Gastrocnemius medialis (tissue), 4 donors: ENCODE results near the gene EVX2. TPM values are rescaled to one million over a fixed set of nuclear protein-coding genes. Genes with fewer than 3 reads are reported as not detected.

Experiments
- ATAC-seq, 2 donors: fragments of 150-250 bp; one replicate each; pipeline ENCODE4 v1.9.1; 2016
- DNase-seq, 2 donors: peaks; one replicate each; pipeline ENCODE4 v3.0.0-alpha.2; 2019
- H3K27ac ChIP-seq, 4 donors: fragments of 200-600 bp; sonication (generic); 1 replicate in 1 of 4; 2 replicates in 3 of 4; pipeline ENCODE4 v1.5.1; 2016 to 2018; ENCODE audit warnings: mild to moderate bottlenecking in 2 of 4, moderate library complexity in 1 of 4
- H3K27me3 ChIP-seq, 3 donors: fragments of 200-600 bp; sonication (generic) in 2 of 3; 1 replicate in 1 of 3; 2 replicates in 2 of 3; pipeline versions ENCODE4 v1.5.1 to v1.6.0; 2016 to 2019; ENCODE audit warnings: mild to moderate bottlenecking in 1 of 3, moderate library complexity in 1 of 3
- H3K36me3 ChIP-seq, 2 donors: fragments of 200-600 bp; sonication (generic) in 1 of 2; one replicate each; pipeline ENCODE4 v1.5.1; 2017 to 2018
- H3K4me1 ChIP-seq, 2 donors: fragments of 200-600 bp; sonication (generic) in 1 of 2; one replicate each; pipeline ENCODE4 v1.5.1; 2016 to 2017; ENCODE audit warnings: mild to moderate bottlenecking in 2 of 2
- H3K4me3 ChIP-seq, 4 donors: fragments of 200-600 bp; sonication (generic) in 3 of 4; 1 replicate in 1 of 4; 2 replicates in 3 of 4; pipeline ENCODE4 v1.5.1; 2016 to 2019; ENCODE audit warnings: mild to moderate bottlenecking in 2 of 4
- H3K9me3 ChIP-seq, 3 donors: fragments of 200-600 bp; sonication (generic) in 2 of 3; 1 replicate in 1 of 3; 2 replicates in 2 of 3; pipeline ENCODE4 v1.5.1; 2016 to 2019
- POLR2A ChIP-seq, 2 donors: fragments of 450-650 bp; IDR thresholded peaks; one replicate each; pipeline ENCODE4 v1.6.1; 2017; ENCODE audit warnings: antibody characterized with exemption in 2 of 2, mild to moderate bottlenecking in 2 of 2, moderate library complexity in 2 of 2
- in situ Hi-C, 4 donors: fragments of 200-750 bp; cut with MboI; loops; one replicate each; pipeline versions ENCODE4 v1.15.0 to v1.8.0; 2017; ENCODE audit warnings: low sequenced_read_pairs in 4 of 4
- intact Hi-C: fragments of 100-400 bp; cut with DNase I; formaldehyde crosslinking; loops from one replicate; pipeline ENCODE4 v1.15.1; 2023; ENCODE audit warnings: low total_unique reads
- total RNA-seq, 4 donors: library from RNA; depleted of rRNA; stranded (reverse); fragments of >200 nt; gene quantifications; one replicate each; pipeline versions ENCODE4 v1.1.0 to v1.2.3, GENCODE V29; 2016
- TF ChIP-seq, protein P1 (sequence below), 5 experiments: fragments of 450-650 bp in 3 of 5; fragments of 200-600 bp in 2 of 5; sonication (generic) in 2 of 5; IDR thresholded peaks in 4 of 5; conservative IDR thresholded peaks in 1 of 5; 1 replicate in 4 of 5; 2 replicates in 1 of 5; pipeline ENCODE4 v1.5.1; 2016 to 2019; ENCODE audit warnings: antibody characterized with exemption in 5 of 5, mild to moderate bottlenecking in 3 of 5, moderate library complexity in 3 of 5

Gene EVX2
- total RNA-seq: not detected

- no peaks in the 10 kb centered on the region for H3K36me3 ChIP-seq
- H3K4me1 ChIP-seq: peaks cover 15 to 28% of the 10 kb centered on the region in 2 donors
- no peaks in the 10 kb centered on the region for H3K9me3 ChIP-seq
- peak within 1 kb of the TSS in 1 of 4 donors; percentile 30 for H3K4me3 ChIP-seq
- H3K27ac ChIP-seq: no peak within 1 kb of the TSS
- ATAC-seq (no peak), DNase-seq (no peak)
- peaks cover 91 to 96% (median 95%) of the 10 kb centered on the region in 3 donors for H3K27me3 ChIP-seq
- in situ Hi-C loops (loop anchor here in 2 of 4 donors (25.0 kb wide), 1 partner anchor 722 kb away; no protein-coding TSS in a partner anchor), intact Hi-C loops (loop anchor here (5.0 kb wide), 1 partner anchor 227 kb away; no protein-coding TSS in a partner anchor)
- TF ChIP-seq, protein P1, sequence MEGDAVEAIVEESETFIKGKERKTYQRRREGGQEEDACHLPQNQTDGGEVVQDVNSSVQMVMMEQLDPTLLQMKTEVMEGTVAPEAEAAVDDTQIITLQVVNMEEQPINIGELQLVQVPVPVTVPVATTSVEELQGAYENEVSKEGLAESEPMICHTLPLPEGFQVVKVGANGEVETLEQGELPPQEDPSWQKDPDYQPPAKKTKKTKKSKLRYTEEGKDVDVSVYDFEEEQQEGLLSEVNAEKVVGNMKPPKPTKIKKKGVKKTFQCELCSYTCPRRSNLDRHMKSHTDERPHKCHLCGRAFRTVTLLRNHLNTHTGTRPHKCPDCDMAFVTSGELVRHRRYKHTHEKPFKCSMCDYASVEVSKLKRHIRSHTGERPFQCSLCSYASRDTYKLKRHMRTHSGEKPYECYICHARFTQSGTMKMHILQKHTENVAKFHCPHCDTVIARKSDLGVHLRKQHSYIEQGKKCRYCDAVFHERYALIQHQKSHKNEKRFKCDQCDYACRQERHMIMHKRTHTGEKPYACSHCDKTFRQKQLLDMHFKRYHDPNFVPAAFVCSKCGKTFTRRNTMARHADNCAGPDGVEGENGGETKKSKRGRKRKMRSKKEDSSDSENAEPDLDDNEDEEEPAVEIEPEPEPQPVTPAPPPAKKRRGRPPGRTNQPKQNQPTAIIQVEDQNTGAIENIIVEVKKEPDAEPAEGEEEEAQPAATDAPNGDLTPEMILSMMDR (IDR thresholded peaks at IDR 0.05 in 4 of 5, conservative IDR thresholded peaks at IDR 0.05 in 1 of 5): no peak
- TF ChIP-seq POLR2A (IDR thresholded peaks at IDR 0.05): no peak
Measured at GRCh38 chr2:176083796-176084261, at the start of gene EVX2. Gene EVX2 (minus strand): TSS chr2:176083962. CDS start chr2:176083776, 186 bp downstream.

DNA sequence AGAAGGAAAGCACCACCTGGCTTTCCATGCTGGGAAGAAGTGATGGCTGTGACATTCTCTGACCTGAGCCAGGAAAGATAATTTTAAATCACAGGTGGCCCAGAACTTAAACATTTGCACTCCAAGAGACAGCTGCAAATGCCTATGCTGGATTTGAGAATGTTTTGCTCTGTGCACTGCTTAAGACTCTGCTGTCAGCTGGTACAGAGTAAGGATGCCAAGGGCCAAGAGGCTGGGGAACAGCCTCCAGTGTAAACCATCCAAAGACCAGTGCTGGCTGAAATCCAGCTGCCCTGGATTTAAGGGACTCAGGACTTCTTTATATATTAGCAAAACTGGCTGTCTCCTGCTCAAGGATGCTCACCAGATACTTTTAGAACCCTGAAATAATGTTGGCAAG, 49.6 kb upstream of the EVX2 start:
- no peaks in the 10 kb centered on the region for H3K36me3 ChIP-seq
- no peak overlapping the region for H3K4me3 ChIP-seq
- no peak for DNase-seq
- H3K27ac ChIP-seq: peak overlapping the region; percentile 83 to 95 (median 86)
- H3K9me3 ChIP-seq: no peaks in the 10 kb centered on the region
- TF ChIP-seq POLR2A (IDR thresholded peaks at IDR 0.05): no peak
- TF ChIP-seq, protein P1 (IDR thresholded peaks at IDR 0.05 in 4 of 5, conservative IDR thresholded peaks at IDR 0.05 in 1 of 5): no peak
- H3K27me3 ChIP-seq: peaks cover 0 to 50% (median 30%) of the 10 kb centered on the region in 3 donors
- no peak for ATAC-seq
- in situ Hi-C loops: loop anchor here in 3 of 4 donors (25.0 kb wide), 2 partner anchors 679 to 1029 kb away; no protein-coding TSS in a partner anchor
- intact Hi-C loops: loop anchor here (5.0 kb wide), 1 partner anchor 131 kb away; the partner anchor contains the start of gene LNPK
- peaks cover 15 to 19% of the 10 kb centered on the region in 2 donors for H3K4me1 ChIP-seq

DNA sequence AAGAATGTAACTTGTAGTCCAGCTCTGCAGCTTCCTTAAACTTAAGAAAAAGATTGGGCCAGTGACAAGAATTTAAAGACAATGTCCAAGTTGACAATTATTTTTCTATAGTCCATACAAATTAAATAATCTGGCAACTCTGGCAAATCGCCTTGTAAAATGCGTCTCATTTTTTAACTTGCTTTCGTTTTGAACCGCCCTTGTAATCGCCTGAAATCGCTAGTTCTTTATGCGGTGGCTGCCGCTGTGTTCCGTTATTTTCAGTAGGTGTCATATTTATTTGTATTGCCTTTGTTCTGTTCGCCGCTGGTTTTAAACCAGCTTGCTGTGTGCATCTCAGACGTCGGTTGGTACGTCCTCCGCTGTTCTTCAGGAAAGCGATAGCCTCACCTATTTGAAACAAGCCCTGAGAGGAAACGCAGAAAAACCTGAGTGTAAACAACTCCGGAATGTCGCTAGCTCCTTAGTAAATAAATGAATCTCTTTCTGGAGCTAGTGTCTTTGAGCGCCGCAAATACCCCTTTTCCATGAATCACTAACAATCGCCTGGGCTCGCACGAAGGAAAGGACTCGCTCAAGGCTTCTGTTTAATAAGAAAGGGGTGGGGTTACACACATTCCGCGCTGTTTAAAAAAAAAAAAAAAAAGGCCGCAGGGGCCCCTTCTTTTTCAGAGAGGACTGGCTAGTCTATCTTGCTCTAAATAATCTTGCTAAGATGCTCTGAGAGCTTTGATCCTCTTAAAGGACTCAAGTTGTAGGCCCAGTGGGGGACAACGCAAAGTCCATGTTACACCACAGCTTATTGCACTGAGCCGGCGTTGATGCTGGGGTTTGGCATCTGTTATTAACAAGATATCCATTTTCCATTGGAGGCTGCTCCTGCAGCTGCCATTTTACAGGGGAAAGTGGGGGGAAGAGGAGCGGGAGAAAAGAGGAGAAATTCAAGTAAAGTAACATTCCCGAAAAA, 48.7 kb upstream of the EVX2 start:
- Histone ChIP-seq H3K9me3 (no peaks in the 10 kb centered on the region), H3K27ac (peak overlapping the region; percentile 83 to 95 (median 86)), H3K4me1 (peaks cover 10 to 15% of the 10 kb centered on the region in 2 donors), H3K27me3 (peaks cover 0 to 53% (median 36%) of the 10 kb centered on the region in 3 donors), H3K4me3 (peak overlapping the region; percentile 9 to 68 (median 42)), H3K36me3 (no peaks in the 10 kb centered on the region)
- TF ChIP-seq, protein P1 (IDR thresholded peaks at IDR 0.05 in 4 of 5, conservative IDR thresholded peaks at IDR 0.05 in 1 of 5): no peak
- no peak for TF ChIP-seq POLR2A (IDR thresholded peaks at IDR 0.05)
- ATAC-seq: no peak
- no peak for DNase-seq
- intact Hi-C loops (loop anchor here (5.0 kb wide), 1 partner anchor 130 kb away; the partner anchor contains the start of gene LNPK), in situ Hi-C loops (loop anchor here in 3 of 4 donors (25.0 kb wide), 2 partner anchors 680 to 1030 kb away; no protein-coding TSS in a partner anchor)

DNA sequence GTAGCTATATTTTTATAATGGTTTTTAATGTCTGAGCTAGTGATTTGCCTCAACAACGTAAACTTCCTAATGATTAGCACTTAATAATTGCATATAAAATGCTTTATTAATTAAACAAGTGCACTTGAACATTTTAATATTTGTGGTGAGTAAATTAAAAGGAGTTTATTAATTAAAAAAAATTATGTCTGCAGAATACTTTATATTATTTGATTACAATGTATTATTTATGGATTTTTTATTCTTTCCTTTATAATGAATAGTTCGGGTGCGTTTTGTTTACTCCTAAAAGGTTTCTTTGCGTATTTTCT, 48.0 kb upstream of the EVX2 start:
- in situ Hi-C loops (loop anchor here in 3 of 4 donors (25.0 kb wide), 2 partner anchors 680 to 1030 kb away; no protein-coding TSS in a partner anchor), intact Hi-C loops (loop anchor here (2.0 to 5.0 kb wide), 2 partner anchors 57 to 130 kb away; partner anchors contain the start of genes HOXD1 and LNPK)
- peak overlapping the region; percentile 83 to 95 (median 86) for H3K27ac ChIP-seq
- peaks cover 9 to 15% of the 10 kb centered on the region in 2 donors for H3K4me1 ChIP-seq
- no peak for ATAC-seq
- H3K27me3 ChIP-seq: peaks cover 0 to 52% (median 29%) of the 10 kb centered on the region in 3 donors
- H3K4me3 ChIP-seq: peak overlapping the region; percentile 60 to 68 (median 66)
- H3K36me3 ChIP-seq: no peaks in the 10 kb centered on the region
- H3K9me3 ChIP-seq: no peaks in the 10 kb centered on the region
- DNase-seq: no peak
- TF ChIP-seq, protein P1 (IDR thresholded peaks at IDR 0.05 in 4 of 5, conservative IDR thresholded peaks at IDR 0.05 in 1 of 5): no peak
- no peak for TF ChIP-seq POLR2A (IDR thresholded peaks at IDR 0.05)
